NCI-H1048 (cell line): Measurements from ENCODE around the gene PACSIN3.
A peak's percentile ranks its signal among the peaks of the same experiment; 100 is the strongest.
"Not testable (repeated sequence)": the region's sequence is repeated elsewhere in the genome, so short reads cannot be mapped to it uniquely, and the experiment has no call there.

Source experiments
- DNase-seq: peaks from one replicate; lab custom pipeline; 2025; lab: John Stamatoyannopoulos, UW

The PACSIN3 gene

DNA sequence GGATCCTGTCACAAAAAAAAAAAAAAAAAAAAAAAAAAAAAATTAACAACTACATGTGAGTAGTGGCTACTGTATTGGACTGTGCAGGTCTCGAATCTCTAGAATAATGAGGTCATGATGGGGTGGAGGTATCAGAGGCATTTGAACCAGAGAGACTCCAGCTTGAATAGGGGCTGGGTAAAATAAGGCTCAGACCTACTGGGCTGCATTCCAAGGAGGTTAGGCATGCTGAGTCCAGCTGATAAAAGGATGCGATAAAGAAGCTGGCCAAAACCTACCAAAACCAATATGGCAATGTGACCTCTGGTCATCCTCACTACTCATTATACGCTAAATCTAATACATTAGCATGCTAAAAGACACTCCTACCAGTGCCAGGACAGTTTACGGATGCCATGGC is 5.9 kb upstream of the PACSIN3 start:
- no peak for DNase-seq

DNA sequence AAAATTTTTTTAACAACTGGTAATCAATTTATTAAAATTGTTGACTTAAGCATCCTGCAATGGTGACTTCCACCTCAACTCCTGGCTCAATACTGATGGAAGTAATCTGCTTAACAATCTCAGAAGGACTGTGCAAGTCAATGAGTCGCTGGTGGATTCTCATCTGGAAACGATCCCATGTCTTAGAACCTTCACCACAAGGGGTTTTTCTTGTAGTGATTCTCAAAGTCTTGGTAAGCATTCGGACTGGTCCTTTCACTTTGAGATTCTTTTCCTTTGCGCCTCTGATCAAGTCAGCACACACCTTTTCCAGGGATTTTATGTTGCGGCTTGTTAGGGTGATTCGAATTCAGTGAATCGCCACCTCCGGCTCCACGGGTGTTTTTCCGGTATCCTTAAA is 4.9 kb upstream of the PACSIN3 start:
- DNase-seq: not testable (repeated sequence)

DNA sequence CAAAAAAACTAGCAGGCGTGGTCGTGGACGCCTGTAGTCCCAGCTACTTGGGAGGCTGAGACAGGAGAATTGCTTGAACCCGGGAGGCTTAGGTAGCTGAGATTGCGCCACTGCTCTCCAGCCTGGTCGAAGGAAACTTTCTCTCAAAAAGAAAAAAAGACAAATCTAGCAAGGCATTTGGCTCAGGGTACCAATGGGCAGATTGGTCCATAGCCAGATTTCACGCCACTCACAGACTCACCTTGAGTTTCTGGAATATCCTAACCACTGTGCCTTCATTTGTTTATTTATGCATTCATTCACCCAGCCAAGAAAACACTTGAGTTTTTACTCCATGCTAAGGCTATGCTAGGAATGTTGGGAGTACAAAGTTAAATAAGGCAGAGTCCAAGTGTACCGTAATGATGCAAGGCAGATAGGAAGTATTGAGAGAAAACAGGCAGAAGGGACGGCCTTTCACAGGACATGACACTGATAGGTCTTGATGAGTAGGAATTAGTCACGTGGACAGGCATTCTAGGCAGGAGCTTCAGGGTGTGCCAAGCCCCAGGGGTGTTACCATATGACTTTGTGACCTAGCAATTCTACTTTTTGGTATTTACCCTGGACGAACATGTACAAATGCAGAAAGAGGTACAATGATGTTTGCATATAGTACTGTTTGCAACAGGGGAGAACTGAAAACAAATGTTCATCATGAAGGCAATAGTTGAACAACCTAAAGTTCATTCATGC is 3.0 kb upstream of the PACSIN3 start:
- DNase-seq: no peak

DNA sequence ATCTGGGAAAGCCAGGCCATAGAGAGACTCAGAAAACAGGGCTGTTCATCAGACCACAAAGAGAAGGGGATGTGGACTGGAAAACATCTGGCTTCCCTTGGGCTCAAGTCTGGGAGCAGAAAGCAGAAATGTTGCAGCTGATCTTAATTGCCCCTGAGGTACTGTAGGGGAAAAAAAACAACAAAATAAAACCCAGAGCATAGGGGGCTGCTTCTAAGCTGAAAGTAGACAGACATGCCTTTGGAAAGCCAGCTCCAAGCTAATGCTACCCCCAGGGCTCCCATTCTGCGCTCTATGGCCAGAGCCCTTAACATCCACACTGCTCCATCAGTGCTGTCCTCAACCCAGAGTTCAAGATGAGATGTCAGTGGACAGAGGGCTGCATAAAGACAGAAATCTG is 2.0 kb upstream of the PACSIN3 start:
- no peak for DNase-seq

DNA sequence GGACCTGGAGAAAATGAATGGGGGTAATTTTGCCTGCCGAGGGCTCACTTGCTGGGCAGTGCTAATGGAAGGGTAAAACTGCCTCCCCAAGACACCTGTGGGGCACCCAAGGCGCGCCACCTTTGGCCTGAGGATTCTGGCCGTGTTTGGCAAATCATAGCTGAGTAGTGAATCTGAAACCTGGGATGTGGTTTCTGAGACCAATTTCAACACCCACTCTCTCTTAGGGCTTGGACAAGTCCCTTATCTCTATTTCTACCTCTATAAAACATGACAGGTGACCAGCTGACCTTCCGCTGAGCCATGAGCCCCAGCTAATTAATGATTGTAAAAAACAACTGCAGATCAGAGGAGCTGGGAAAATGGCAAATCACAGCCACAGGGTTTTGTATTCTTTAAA is 1.5 kb upstream of the PACSIN3 start:
- DNase-seq: no peak

DNA sequence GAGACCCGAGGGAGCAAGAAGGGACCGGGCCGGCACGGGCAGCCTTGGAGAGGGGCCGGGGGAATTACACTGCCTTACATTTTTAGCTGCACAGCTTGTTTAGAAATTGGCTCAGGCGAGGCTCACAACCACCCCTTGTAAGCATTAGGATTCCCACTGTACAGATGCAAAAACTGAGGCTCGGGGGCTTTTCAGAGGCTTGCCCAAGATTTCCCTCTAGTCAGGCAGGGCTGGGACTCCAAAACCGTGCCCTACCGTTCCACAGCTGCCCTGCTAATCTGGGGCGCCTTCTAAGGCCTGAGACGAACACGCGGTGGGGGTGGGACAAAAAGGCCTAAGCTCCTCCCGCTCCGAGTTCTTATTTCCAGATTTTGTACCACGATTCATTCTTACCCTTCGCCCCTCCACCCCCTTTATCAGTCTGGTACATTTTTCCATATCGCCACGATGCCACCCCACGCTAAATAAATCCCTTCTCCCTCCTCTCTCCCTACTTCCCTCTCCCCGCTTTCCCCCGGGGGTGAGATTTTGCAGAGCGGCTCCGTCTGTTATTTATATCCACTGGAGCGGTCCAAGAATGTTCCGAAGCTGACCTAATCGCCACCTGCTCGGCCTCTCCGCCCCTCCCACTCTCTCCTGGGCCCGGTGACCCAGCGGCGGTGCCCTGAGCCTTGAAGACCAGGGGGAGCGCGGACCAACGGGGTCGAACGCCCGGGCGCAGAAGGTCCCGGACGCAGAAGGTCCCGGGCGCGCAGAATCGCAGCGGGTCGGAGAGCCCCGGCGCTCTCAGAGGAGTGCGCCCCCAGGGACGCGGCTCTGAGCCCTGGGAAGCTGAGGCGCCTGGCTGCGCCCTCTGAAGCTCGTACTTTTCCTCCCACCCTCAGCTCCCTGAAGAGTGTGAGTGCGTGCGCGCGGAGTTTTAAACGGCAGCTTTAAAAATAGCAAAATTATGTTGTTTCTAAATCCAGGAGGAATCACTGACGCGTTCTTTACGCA is 764 bp upstream of the PACSIN3 start:
- no peak for DNase-seq

DNA sequence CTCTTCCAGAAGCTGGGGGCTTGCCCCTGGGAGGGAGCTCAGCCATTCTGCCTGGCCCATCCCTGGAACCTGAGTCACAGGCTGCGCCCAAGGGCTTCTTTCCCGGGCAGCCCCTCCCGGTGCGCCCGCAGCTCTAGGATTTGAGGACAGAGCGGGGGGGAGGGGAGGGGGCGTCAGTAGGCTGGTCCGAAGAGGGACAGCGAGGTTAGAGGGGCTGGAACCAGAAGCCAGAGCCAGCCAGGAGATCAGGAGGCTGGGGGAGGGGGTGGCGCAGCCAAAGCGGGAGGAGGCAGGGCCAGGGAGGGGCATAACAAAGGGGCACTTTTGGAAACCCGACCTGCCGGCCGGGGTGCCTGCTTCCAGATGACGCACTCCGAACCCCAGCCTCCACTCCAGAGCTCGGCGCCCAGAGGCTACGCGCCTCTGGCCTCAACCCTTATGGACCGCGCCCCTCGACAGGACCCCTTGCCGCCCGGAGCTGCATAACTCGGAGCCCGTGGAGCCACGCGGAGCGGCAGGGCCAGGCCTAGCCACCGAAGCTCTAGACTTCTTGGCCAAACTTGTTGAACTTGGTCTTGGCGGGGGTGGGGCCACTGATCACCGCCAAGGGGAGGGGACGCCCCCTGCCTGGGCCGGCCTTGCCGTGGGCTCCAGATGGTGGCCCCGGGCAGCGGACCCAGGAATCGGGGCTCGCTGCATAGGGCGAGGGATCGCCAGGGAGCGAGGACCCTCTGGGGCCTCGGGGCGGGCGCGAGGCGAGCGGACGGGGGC is 744 bp downstream of the PACSIN3 start:
- DNase-seq: no peak

DNA sequence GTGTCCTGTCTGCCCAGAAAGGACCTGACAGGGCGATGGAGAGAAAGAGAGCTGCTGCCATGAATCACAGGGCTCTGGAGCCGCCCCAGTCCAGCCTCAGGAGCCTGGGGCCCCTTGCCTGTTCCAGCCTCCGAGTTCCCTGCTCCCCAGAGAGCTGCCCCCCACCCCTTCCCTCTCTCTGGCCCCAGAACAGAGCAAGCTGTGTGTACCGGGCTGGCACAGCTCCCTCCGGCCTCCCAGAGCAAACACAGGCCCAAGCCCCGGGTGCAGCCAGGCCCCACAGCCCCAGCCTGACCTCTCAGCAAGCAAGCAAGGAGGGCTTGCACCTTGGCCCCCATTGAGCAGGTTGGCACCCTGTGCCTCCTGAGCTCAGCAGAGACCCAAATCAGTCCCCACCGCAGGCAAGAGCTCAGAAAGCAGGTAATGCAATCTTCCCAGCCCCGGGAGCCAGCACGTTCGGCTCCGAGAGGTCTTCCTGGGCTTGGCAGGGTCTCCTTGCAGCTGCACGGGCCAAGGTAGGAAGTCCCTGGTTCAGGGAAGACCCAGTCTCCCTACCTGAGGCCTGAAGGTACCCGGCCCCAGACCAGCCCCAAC is 1.4 kb downstream of the PACSIN3 start:
- no peak for DNase-seq

DNA sequence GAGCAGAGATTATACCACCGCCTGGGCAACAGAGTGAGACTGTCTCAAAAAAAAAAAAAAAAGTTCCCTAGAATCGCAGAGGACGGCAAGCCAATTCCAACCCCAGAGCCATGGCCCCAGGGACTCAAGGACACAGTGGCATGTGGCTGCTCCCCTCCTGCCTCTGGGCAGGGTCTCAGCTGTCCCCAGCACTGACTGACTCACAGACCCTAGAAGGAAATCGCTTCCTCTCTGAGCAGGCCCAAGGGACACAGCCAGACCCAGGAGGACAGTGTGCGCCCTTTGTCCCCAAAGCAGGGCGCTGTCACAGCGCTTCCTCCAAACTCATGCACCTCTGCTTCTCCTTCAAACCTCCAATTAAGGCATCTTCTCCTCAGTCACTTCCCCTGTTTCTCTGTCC is 2.3 kb downstream of the PACSIN3 start:
- no peak for DNase-seq

DNA sequence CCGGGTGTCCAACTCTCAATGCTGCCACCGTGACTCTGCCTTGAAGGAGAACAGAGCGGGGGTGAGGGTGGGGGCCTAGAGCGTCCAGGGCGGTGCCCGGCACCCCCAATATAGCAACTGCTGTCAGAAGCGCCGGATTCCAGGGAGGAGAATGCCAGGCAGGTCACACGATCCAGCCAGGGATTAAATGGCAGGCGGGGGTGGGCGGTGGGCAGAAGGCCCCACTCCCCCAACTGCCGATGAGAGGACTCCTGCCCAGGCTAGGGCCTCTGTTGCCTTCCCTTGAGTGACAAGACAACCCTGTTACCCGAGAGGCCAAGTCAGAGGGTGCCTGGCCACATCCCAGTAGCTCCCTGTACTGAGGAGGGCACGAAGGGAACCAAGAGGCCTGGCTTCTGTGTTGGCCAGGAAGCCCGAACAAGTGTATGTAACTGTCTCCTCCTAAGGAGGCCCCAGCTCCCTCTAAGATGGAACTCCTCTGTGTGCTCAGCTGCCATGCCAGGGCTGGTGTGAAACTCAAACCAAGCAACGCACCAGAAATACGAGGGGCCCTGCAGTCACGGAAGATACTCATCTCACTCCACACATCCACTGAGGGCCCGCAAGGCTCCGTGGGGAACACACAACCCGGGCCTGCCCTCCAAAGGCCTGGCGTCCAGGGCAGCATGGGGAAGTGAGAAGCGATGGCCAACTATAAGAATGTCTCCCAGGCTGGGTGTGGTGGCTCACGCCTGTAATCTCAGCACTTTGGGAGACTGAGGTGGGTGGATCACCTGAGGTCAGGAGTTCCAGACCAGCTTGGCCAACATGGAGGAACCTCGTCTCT is 3.0 kb downstream of the PACSIN3 start:
- DNase-seq: no peak

DNA sequence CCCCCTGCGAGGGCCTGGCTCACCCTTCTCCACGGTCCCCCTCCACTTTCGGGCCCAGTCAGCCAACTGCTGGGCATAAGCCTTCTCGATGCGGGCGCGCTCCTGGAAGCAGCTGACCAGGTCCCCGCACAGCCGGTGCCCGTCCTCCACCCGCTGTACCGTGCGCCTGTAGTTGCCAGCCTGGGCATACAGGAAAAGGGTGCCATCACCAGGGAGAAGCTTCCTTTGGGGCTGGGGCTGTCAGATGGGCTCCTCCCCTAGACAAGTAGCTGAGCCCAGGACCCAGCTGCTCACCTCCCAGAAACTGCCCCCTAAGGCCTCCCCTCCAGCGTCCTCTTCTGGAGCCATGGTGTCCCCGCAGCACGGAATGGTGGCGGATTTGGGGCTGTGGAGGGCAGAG is 3.9 kb downstream of the PACSIN3 start:
- DNase-seq: no peak

DNA sequence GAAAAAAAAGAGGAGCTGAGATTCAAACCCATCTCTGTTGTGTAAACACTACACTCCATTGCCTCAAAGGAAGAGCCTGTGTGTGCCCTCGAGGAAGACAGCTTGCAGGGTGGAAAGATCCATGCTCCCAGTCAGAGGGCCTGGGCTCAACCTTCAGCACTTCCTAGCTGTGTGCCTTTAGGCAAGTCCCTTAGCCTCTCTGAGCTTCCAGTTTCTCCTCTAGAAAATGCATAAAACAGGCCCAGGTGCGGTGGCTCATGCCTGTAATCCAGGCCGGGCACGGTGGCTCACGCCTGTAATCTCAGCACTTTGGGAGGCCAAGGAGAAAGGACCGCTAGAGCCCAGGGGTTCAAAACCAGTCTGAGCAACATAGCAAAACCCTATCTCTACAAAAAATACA is 5.0 kb downstream of the PACSIN3 start:
- DNase-seq: no peak

DNA sequence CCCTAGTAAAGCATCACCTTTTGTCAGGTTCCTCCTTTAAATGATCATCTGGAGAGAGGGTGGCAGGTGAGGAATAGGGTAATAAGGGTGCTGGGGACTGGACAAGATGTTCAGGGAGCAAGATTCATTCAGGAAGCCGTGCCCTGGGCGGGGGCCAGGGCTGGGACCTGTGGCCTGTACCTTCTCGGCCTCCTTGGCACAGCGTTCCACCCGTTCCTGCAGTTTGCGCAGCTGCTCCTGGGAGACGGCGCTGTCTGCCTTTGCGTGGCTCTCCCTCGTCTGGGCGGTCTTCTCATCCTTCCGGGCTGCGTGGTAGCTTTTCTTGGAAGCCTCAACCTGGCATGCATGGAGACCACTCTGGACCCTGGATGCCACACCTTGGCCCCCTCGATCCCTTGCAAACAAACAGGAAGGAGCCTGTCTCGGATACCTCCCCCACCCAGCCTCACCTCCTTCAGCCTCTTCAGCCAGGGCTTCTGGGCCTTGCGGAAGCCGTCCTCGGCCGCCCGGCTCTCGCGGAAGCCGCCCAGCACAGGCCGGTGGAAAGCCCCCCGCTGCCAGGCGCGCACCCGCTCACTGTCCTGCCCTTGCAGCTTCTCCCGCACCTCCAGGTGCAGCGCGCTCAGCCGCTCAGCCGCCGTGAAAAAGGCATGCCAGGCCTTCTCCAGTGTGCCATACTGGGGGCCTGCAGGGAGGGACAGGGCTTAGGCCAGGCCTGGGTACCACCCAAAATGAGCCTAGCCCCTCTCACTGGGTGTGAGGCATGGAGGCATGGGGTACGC is 6.0 kb downstream of the PACSIN3 start:
- no peak for DNase-seq

DNA sequence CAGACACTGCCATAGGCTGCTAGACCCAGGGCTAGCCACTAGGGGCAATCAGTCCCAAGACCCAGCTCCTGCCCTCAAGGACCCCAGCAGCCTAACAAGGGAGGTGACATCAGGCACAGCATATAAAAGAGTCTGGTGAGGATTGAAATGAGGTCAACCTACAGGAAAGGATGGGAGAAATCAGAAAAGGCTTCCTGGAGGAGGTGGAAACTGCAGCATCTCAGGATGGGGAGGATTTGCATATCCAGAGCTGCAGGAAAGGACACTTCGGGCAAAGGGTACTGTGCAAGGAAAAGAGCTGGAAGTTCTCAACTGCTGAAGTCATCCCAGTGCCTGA is 6.6 kb downstream of the PACSIN3 start:
- DNase-seq: peak; percentile 19

DNA sequence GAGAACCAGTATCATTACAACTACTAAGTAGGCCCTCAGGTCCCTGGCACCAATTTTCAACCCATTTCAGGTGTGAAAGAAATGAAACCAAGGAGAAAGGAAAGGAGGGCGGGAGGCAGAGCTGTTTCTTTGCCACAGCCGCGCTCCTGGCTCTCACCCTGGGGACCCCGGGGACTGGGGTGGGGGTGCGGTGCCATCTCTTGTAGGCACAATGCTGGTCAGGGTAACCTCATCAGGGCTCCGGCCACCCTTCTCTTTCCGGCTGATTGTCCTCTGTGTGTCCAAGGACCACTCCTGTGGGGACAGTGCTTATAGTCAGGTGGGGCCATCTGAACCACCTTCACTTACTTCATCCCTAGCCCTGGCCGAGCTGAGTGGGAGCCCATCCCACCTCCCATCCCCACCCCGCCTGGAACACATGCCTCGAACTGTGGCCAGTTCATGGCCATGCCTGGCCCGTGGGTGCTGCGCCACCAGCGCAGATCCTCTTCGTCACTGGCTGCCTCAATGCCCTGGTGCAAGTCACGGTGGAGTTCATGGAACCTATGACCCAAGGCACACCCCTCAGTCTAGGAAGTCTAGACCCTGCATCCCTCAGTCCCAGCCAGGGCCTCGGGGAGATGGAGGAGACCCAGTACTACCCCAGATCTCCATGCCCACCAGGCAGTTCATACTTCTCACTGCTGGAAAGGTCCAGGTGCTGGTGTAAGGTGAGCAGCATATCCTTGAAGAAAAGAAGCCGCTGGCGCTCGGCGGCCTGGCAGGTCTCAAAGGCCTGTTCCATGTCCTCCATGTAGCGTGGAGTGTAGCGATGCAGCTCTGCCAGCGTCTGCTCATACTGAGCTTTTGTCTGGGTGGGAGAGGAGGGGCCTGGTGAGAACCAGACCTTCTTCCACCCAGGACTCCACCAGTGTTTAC is 7.2 kb downstream of the PACSIN3 start:
- DNase-seq: no peak

DNA sequence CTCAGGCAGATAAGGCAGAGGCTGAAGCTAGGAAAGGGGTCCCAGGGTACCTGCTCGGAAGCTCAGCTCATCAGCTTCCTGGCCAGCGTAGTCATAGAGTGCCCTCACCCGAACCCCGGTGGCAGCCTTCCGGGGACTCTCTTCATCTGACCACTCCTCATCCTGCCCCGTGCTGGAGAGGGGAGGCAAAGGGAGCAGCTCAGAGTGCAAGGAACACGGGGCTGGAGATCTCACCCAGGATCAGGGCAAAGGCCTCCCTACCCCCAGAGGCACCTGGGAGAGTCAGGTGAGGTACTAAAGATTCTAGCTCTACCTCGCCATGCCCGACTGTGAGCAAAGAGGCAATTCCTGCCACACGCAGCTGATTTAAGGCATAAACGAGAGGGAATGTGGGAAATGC is 7.9 kb downstream of the PACSIN3 start:
- no peak for DNase-seq

DNA sequence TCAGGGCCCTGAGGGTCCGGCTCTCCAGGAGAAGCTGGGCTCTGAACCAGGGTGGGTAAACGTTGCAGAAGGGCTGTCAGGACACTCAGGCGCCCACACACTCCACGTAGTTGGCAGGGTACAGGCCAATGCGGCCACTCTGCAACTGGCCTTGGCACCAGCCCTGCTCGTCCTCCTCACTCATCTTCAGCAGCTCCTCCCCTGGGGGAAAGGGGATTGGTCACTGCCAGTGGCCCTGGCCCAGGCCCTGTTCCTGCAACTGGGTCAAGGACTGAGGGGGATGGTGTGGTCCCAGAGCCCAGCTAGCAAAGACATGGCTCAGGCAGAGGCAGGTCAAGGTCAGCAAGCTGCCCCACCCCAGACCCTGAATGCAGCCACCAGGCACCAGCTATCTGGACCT is 8.4 kb downstream of the PACSIN3 start:
- no peak for DNase-seq

DNA sequence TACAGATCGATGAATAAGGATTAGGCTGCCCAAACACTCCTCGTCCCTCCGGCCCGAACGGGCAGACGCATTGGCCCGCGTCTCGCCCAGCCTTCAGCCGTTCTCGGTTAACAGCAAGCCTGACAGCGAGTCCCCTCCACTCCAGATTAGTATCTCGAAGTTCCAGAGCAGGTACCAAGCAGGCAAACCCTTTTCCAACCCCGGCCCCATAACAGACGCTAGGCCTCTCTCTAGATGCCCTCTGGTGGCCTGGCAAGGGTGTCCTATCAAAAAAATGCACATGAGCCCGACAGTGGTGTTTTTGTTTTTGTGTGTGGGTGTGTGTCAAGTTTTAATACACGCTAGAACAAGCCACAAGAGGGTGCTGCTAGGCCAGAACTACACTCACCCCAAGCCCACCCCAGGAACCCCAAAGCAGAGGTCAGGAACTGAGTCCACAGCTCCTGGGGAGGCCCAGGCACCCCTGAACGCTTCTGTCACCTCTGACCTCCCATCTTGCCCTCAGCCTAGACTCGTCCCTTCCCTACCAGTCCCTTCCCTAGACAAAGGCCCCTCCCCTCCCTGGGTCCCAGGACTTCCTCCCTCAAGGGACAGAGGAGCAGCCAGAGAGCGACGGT is 8.9 kb downstream of the PACSIN3 start:
- no peak for DNase-seq
